ENCODE measurements around the gene SHMT2. TPM values are rescaled to one million over a fixed set of nuclear protein-coding genes. Genes with fewer than 3 reads are reported as not detected.

The SHMT2 gene
- total and polyA plus RNA-seq, 9 of the 15 experiments (the other 6 are each of a cell fraction or from before 2014, with no cell fraction given) = 46.1 to 319 (median 115) TPM

GRCh38 chr12:57182918-57183575 lies 46.5 kb upstream of the SHMT2 start (continued):
- peak; percentile 77 for TF ChIP-seq REST (IDR thresholded peaks at IDR 0.05; ENCODE audit: borderline replicate concordance)
- TF ChIP-seq REST (CRISPR knock-in tag; IDR thresholded peaks at IDR 0.05; ENCODE audit: low read depth) = no peak
- TF ChIP-seq MYC (IDR thresholded peaks at IDR 0.05; ENCODE audit: low read depth, low read length) = 0 out of 2 replicates have a peak, but pooled peaks have one; percentile 34
- TF ChIP-seq MYC (CRISPR knock-in tag; IDR thresholded peaks at IDR 0.05; ENCODE audit: borderline replicate concordance, low read depth) = no peak
- no peak for TF ChIP-seq ZNF511 (CRISPR knock-in tag; IDR thresholded peaks at IDR 0.05)
- no peak for TF ChIP-seq L3MBTL2 (IDR thresholded peaks at IDR 0.05)
- no peak for TF ChIP-seq KLF6 (CRISPR knock-in tag; IDR thresholded peaks at IDR 0.05; ENCODE audit: borderline replicate concordance)
- TF ChIP-seq ATF7 (IDR thresholded peaks at IDR 0.05) = no peak
- TF ChIP-seq ZNF121 (CRISPR knock-in tag; conservative IDR thresholded peaks at IDR 0.05) = no peak
- no peak for TF ChIP-seq ZNF407 (IDR thresholded peaks at IDR 0.05; ENCODE audit: low read depth)
- peak; percentile 64; the same call in 1 of the 2 replicates for TF ChIP-seq RB1 (IDR thresholded peaks at IDR 0.05; ENCODE audit: low read depth)
- peak; percentile 72; the same call in 1 of the 2 replicates for TF ChIP-seq CC2D1A (IDR thresholded peaks at IDR 0.05)

Data from K562 (cell line).